OCI-LY7 (cell line): ENCODE results near the gene GNG7.

Source experiments
- CTCF ChIP-seq: fragments of 200-600 bp; sonication (generic); conservative IDR thresholded peaks from 2 replicates; pipeline ENCODE4 v1.5.1; 2014; ENCODE audit warnings: mild to moderate bottlenecking, antibody characterized with exemption, low read length, moderate library complexity, mixed read lengths
- EZH2phosphoT487 ChIP-seq: fragments of 200-600 bp; sonication (generic); IDR thresholded peaks from 2 replicates; pipeline ENCODE4 v1.6.1; 2018; ENCODE audit warnings: low read depth, borderline replicate concordance, mild to moderate bottlenecking, mixed run types, antibody characterized with exemption, low read length, moderate library complexity, mixed read lengths

GRCh38 chr19:2577722-2578335 is 124.7 kb downstream of the GNG7 start:
- TF ChIP-seq CTCF, result no peak
- no peak for TF ChIP-seq EZH2phosphoT487
